ENCODE results near the gene SH2D3C. TPM values are rescaled to one million over a fixed set of nuclear protein-coding genes. Genes with fewer than 3 reads are reported as not detected.
A peak's percentile ranks its signal among the peaks of the same experiment; 100 is the strongest.

The SH2D3C gene
- total and polyA plus RNA-seq, 2 of the 8 experiments (the other 6 are each of a cell fraction or from before 2014, with no cell fraction given): 6.4 to 8.1 TPM

GRCh38 chr9:127809540-127810377, 31.3 kb upstream of the SH2D3C start (continued):
- TF ChIP-seq SP2 (IDR thresholded peaks at IDR 0.05; ENCODE audit: low read length): no peak
- TF ChIP-seq JUND (IDR thresholded peaks at IDR 0.05; ENCODE audit: low read length): no peak
- TF ChIP-seq ATF3 (IDR thresholded peaks at IDR 0.05; ENCODE audit: insufficient read depth, low read depth, low read length): no peak
- TF ChIP-seq KDM5A (IDR thresholded peaks at IDR 0.05; ENCODE audit: low read length): no peak
- TF ChIP-seq RAD21 (IDR thresholded peaks at IDR 0.05 in 1 of 2, conservative IDR thresholded peaks at IDR 0.05 in 1 of 2; ENCODE audit: low read depth in 2 of 2, low read length in 2 of 2): 0 out of 4 replicates have a peak, but pooled peaks of 1 of the 2 experiments have one; percentile 2
- no peak for TF ChIP-seq CBX8 (IDR thresholded peaks at IDR 0.05; ENCODE audit: borderline replicate concordance, low read depth, low read length)
- no peak for TF ChIP-seq TBP (IDR thresholded peaks at IDR 0.05; ENCODE audit: low read depth, low read length)
- no peak for TF ChIP-seq TAF7 (optimal IDR thresholded peaks at IDR 0.05; ENCODE audit: borderline replicate concordance, low read depth, low read length)
- no peak for TF ChIP-seq MAX (IDR thresholded peaks at IDR 0.05)
- TF ChIP-seq CREB1 (IDR thresholded peaks at IDR 0.05): no peak; the same call in 1 of the 2 replicates
- 0 out of 4 replicates have a peak, but pooled peaks of 1 of the 2 experiments have one; percentile 4 for TF ChIP-seq HDAC2 (IDR thresholded peaks at IDR 0.05; ENCODE audit: borderline replicate concordance in 1 of 2, low read depth in 2 of 2, low read length in 2 of 2)
- no peak for TF ChIP-seq USF2 (IDR thresholded peaks at IDR 0.05; ENCODE audit: low read length)
- TF ChIP-seq POLR2AphosphoS5 (IDR thresholded peaks at IDR 0.05; ENCODE audit: low read depth, low read length): peak; percentile 47; the same call in 1 of the 2 replicates
- no peak for TF ChIP-seq YY1 (IDR thresholded peaks at IDR 0.05; ENCODE audit: low read depth, low read length)
- no peak for TF ChIP-seq SIRT6 (IDR thresholded peaks at IDR 0.05; ENCODE audit: low read length)
- no peak for TF ChIP-seq EZH2 (IDR thresholded peaks at IDR 0.05; ENCODE audit: low read depth, low read length, severe bottlenecking)
- TF ChIP-seq TAF1 (IDR thresholded peaks at IDR 0.05; ENCODE audit: low read depth, low read length): peak; percentile 20; the same call in 1 of the 2 replicates
- TF ChIP-seq RFX5 (IDR thresholded peaks at IDR 0.05; ENCODE audit: borderline replicate concordance, low read depth, low read length): no peak
- no peak for TF ChIP-seq E2F6 (IDR thresholded peaks at IDR 0.05)
- no peak for TF ChIP-seq SAP30 (IDR thresholded peaks at IDR 0.05; ENCODE audit: insufficient read depth, insufficient replicate concordance, low read length)
- no peak for TF ChIP-seq KDM4A (IDR thresholded peaks at IDR 0.05; ENCODE audit: low read depth, low read length, severe bottlenecking)
